ENCODE measurements around the gene ATP6V0C. TPM values are rescaled to one million over a fixed set of nuclear protein-coding genes. Genes with fewer than 3 reads are reported as not detected.
A peak's percentile ranks its signal among the peaks of the same experiment; 100 is the strongest.
"Not testable (repeated sequence)": the region's sequence is repeated elsewhere in the genome, so short reads cannot be mapped to it uniquely, and the experiment has no call there.

Gene ATP6V0C
- total and polyA plus RNA-seq, 9 donors, result 12.5 to 141 (median 119) TPM

- Histone ChIP-seq H3K27me3 (ENCODE audit: control insufficient read depth, insufficient read depth, low read length) (peaks cover 25% of the 10 kb centered on the region), H3K4me1 (ENCODE audit: control insufficient read depth, insufficient read depth, low read length) (peaks cover 55% of the 10 kb centered on the region), H3K4me3 (ENCODE audit: low read length) (peak overlapping the region; percentile 62), H3K27ac (ENCODE audit: low read length) (peak overlapping the region; percentile 71), H3K36me3 (ENCODE audit: control insufficient read depth, insufficient read depth, low read length) (no peaks in the 10 kb centered on the region), H3K9me3 (replicated peaks; ENCODE audit: control insufficient read depth, low read depth, low read length) (no peaks in the 10 kb centered on the region)
- DNase-seq, result peak; percentile 64
- WGBS (ENCODE audit: insufficient coverage), result under 1% methylated on average over 100 of the region's 100 CpGs
Measured at GRCh38 chr16:2473999-2474876, 39.5 kb upstream of the ATP6V0C start.

- 0% methylated on average over 77 of the region's 77 CpGs for WGBS (ENCODE audit: insufficient coverage)
- Histone ChIP-seq H3K27me3 (ENCODE audit: control insufficient read depth, insufficient read depth, low read length) (peaks cover 20% of the 10 kb centered on the region), H3K36me3 (ENCODE audit: control insufficient read depth, insufficient read depth, low read length) (no peaks in the 10 kb centered on the region), H3K4me3 (ENCODE audit: low read length) (peak within 1 kb of the TSS; percentile 62), H3K9me3 (replicated peaks; ENCODE audit: control insufficient read depth, low read depth, low read length) (no peaks in the 10 kb centered on the region), H3K4me1 (ENCODE audit: control insufficient read depth, insufficient read depth, low read length) (peaks cover 48% of the 10 kb centered on the region), H3K27ac (ENCODE audit: low read length) (peak within 1 kb of the TSS; percentile 71)
- DNase-seq, result peak; percentile 95
Measured at GRCh38 chr16:2474877-2475412, 38.8 kb upstream of the ATP6V0C start, which contains the start of gene TBC1D24. TSS of gene TBC1D24 (plus strand) at chr16:2475127. CDS start at chr16:2496149, 21,022 bp downstream.

GRCh38 chr16:2475413-2476344, 38.1 kb upstream of the ATP6V0C start:
- WGBS (ENCODE audit: insufficient coverage), result 10% methylated on average over 52 of the region's 55 CpGs
- no peak for DNase-seq
- Histone ChIP-seq H3K9me3 (replicated peaks; ENCODE audit: control insufficient read depth, low read depth, low read length) (no peaks in the 10 kb centered on the region), H3K27ac (ENCODE audit: low read length) (no peak overlapping the region), H3K4me1 (ENCODE audit: control insufficient read depth, insufficient read depth, low read length) (peaks cover 42% of the 10 kb centered on the region), H3K4me3 (ENCODE audit: low read length) (peak overlapping the region; percentile 48), H3K27me3 (ENCODE audit: control insufficient read depth, insufficient read depth, low read length) (peaks cover 18% of the 10 kb centered on the region), H3K36me3 (ENCODE audit: control insufficient read depth, insufficient read depth, low read length) (no peaks in the 10 kb centered on the region)

GRCh38 chr16:2476345-2476720, 37.4 kb upstream of the ATP6V0C start:
- peaks cover 17% of the 10 kb centered on the region for H3K27me3 ChIP-seq (ENCODE audit: control insufficient read depth, insufficient read depth, low read length)
- 95% methylated on average over 3 of the region's 9 CpGs for WGBS (ENCODE audit: insufficient coverage)
- no peaks in the 10 kb centered on the region for H3K36me3 ChIP-seq (ENCODE audit: control insufficient read depth, insufficient read depth, low read length)
- no peak overlapping the region for H3K27ac ChIP-seq (ENCODE audit: low read length)
- H3K4me1 ChIP-seq (ENCODE audit: control insufficient read depth, insufficient read depth, low read length), result peaks cover 44% of the 10 kb centered on the region
- no peak for DNase-seq
- no peaks in the 10 kb centered on the region for H3K9me3 ChIP-seq (replicated peaks; ENCODE audit: control insufficient read depth, low read depth, low read length)
- H3K4me3 ChIP-seq (ENCODE audit: low read length), result no peak overlapping the region

- Histone ChIP-seq H3K27me3 (ENCODE audit: control insufficient read depth, insufficient read depth, low read length) (peaks cover 16% of the 10 kb centered on the region), H3K27ac (ENCODE audit: low read length) (no peak overlapping the region), H3K4me1 (ENCODE audit: control insufficient read depth, insufficient read depth, low read length) (peaks cover 47% of the 10 kb centered on the region), H3K4me3 (ENCODE audit: low read length) (no peak overlapping the region), H3K36me3 (ENCODE audit: control insufficient read depth, insufficient read depth, low read length) (no peaks in the 10 kb centered on the region), H3K9me3 (replicated peaks; ENCODE audit: control insufficient read depth, low read depth, low read length) (no peaks in the 10 kb centered on the region)
- DNase-seq, result no peak
- WGBS (ENCODE audit: insufficient coverage), result 86% methylated on average over 1 of the region's 3 CpGs
Measured at GRCh38 chr16:2476741-2477140, 37.0 kb upstream of the ATP6V0C start.

- Histone ChIP-seq H3K4me3 (ENCODE audit: low read length) (no peak overlapping the region), H3K9me3 (replicated peaks; ENCODE audit: control insufficient read depth, low read depth, low read length) (no peaks in the 10 kb centered on the region), H3K27me3 (ENCODE audit: control insufficient read depth, insufficient read depth, low read length) (peaks cover 11% of the 10 kb centered on the region), H3K27ac (ENCODE audit: low read length) (no peak overlapping the region), H3K36me3 (ENCODE audit: control insufficient read depth, insufficient read depth, low read length) (no peaks in the 10 kb centered on the region), H3K4me1 (ENCODE audit: control insufficient read depth, insufficient read depth, low read length) (peaks cover 47% of the 10 kb centered on the region)
- 92% methylated on average over 3 of the region's 3 CpGs for WGBS (ENCODE audit: insufficient coverage)
- no peak for DNase-seq
Measured at GRCh38 chr16:2477327-2477726, 36.4 kb upstream of the ATP6V0C start.

- Histone ChIP-seq H3K36me3 (ENCODE audit: control insufficient read depth, insufficient read depth, low read length) (no peaks in the 10 kb centered on the region), H3K4me3 (ENCODE audit: low read length) (no peak overlapping the region), H3K27me3 (ENCODE audit: control insufficient read depth, insufficient read depth, low read length) (peaks cover 2% of the 10 kb centered on the region), H3K4me1 (ENCODE audit: control insufficient read depth, insufficient read depth, low read length) (peaks cover 47% of the 10 kb centered on the region), H3K9me3 (replicated peaks; ENCODE audit: control insufficient read depth, low read depth, low read length) (no peaks in the 10 kb centered on the region), H3K27ac (ENCODE audit: low read length) (no peak overlapping the region)
- DNase-seq, result no peak
- 71% methylated on average over 7 of the region's 8 CpGs for WGBS (ENCODE audit: insufficient coverage)
Measured at GRCh38 chr16:2478279-2478678, 35.5 kb upstream of the ATP6V0C start.

GRCh38 chr16:2479996-2480395, 33.8 kb upstream of the ATP6V0C start:
- H3K27me3 ChIP-seq (ENCODE audit: control insufficient read depth, insufficient read depth, low read length); H3K9me3 ChIP-seq (replicated peaks; ENCODE audit: control insufficient read depth, low read depth, low read length); H3K36me3 ChIP-seq (ENCODE audit: control insufficient read depth, insufficient read depth, low read length); H3K4me3 ChIP-seq (ENCODE audit: low read length); H3K27ac ChIP-seq (ENCODE audit: low read length); DNase-seq: not testable (repeated sequence)
- WGBS (ENCODE audit: insufficient coverage), result 99% methylated on average over 8 of the region's 10 CpGs
- peaks cover 62% of the 10 kb centered on the region for H3K4me1 ChIP-seq (ENCODE audit: control insufficient read depth, insufficient read depth, low read length)

GRCh38 chr16:2480948-2481347, 32.8 kb upstream of the ATP6V0C start:
- no peak overlapping the region for H3K27ac ChIP-seq (ENCODE audit: low read length)
- 85% methylated on average over 9 of the region's 12 CpGs for WGBS (ENCODE audit: insufficient coverage)
- no peaks in the 10 kb centered on the region for H3K27me3 ChIP-seq (ENCODE audit: control insufficient read depth, insufficient read depth, low read length)
- no peak overlapping the region for H3K4me3 ChIP-seq (ENCODE audit: low read length)
- H3K36me3 ChIP-seq (ENCODE audit: control insufficient read depth, insufficient read depth, low read length), result peaks cover 9% of the 10 kb centered on the region
- DNase-seq, result no peak
- peaks cover 59% of the 10 kb centered on the region for H3K4me1 ChIP-seq (ENCODE audit: control insufficient read depth, insufficient read depth, low read length)
- no peaks in the 10 kb centered on the region for H3K9me3 ChIP-seq (replicated peaks; ENCODE audit: control insufficient read depth, low read depth, low read length)

GRCh38 chr16:2481676-2482075, 32.1 kb upstream of the ATP6V0C start:
- H3K4me3 ChIP-seq (ENCODE audit: low read length), result no peak overlapping the region
- H3K4me1 ChIP-seq (ENCODE audit: control insufficient read depth, insufficient read depth, low read length), result peaks cover 62% of the 10 kb centered on the region
- no peaks in the 10 kb centered on the region for H3K27me3 ChIP-seq (ENCODE audit: control insufficient read depth, insufficient read depth, low read length)
- DNase-seq, result no peak
- H3K36me3 ChIP-seq (ENCODE audit: control insufficient read depth, insufficient read depth, low read length), result peaks cover 11% of the 10 kb centered on the region
- H3K9me3 ChIP-seq (replicated peaks; ENCODE audit: control insufficient read depth, low read depth, low read length), result no peaks in the 10 kb centered on the region
- 51% methylated on average over 4 of the region's 7 CpGs for WGBS (ENCODE audit: insufficient coverage)
- peak overlapping the region; percentile 93 for H3K27ac ChIP-seq (ENCODE audit: low read length)
